Right cardiac atrium (tissue), 5 donors: Measurements from ENCODE around the gene CSN2. TPM values are rescaled to one million over a fixed set of nuclear protein-coding genes. Genes with fewer than 3 reads are reported as not detected.
"Not testable (repeated sequence)": the region's sequence is repeated elsewhere in the genome, so short reads cannot be mapped to it uniquely, and the experiment has no call there.

Source experiments
- ATAC-seq, 2 donors: fragments of 200-7000 bp; cut with Tn5 transposase; one replicate each; pipeline versions ENCODE4 v1.8.0 to v1.9.1; 2020; ENCODE audit warnings: moderate library complexity in 2 of 2, mild to moderate bottlenecking in 1 of 2
- DNase-seq, 3 donors: peaks; one replicate each; pipeline ENCODE4 v3.0.0-alpha.2; 2020
- H3K27ac ChIP-seq: one replicate; pipeline ENCODE4 v1.5.1; 2013; ENCODE audit warnings: mild to moderate bottlenecking, low read length, control low read depth, moderate library complexity
- H3K27me3 ChIP-seq: one replicate; pipeline ENCODE4 v1.6.1; 2013; ENCODE audit not compliant: control insufficient read depth, insufficient read depth
- H3K4me1 ChIP-seq: one replicate; pipeline ENCODE4 v1.6.1; 2013; ENCODE audit warnings: low read length; ENCODE audit not compliant: control insufficient read depth, insufficient read depth
- H3K4me3 ChIP-seq: one replicate; pipeline ENCODE4 v1.5.1; 2013; ENCODE audit warnings: low read length, control low read depth
- H3K9me3 ChIP-seq: one replicate; pipeline ENCODE4 v1.6.1; 2013; ENCODE audit warnings: low read length; ENCODE audit not compliant: control insufficient read depth
- WGBS: extraction: QIAGEN DNeasy Blood & Tissue Kit; methylation state at CpG from one replicate; pipeline ENCODE4 v1.1.7; 2013; 5-methylcytosine and 5-hydroxymethylcytosine counted together
- intact Hi-C, 4 donors: fragments of 100-400 bp; cut with DNase I; formaldehyde crosslinking; loops; one replicate each; pipeline versions ENCODE4 v1.11.0 to v1.14.0; 2022 to 2023
- polyA plus RNA-seq: library from polyadenylated mRNA; stranded (reverse); fragments of 200-250 nt; gene quantifications from one replicate; pipeline ENCODE4 v1.2.3, GENCODE V29; 2013
- total RNA-seq, 4 donors: library from RNA; stranded (reverse); fragmentation: NEBNext Ultra II Directional; extraction: Animal tissue kit (Norgen Biotek cat#: 25700); gene quantifications; one replicate each; pipeline ENCODE4 v1.2.1, GENCODE V29; 2021
- donor health status: healthy with polysubstance abuse.
- donor health status: DM: no; HTN: yes; CAD: no.
- donor health status: DM: no; HTN: no; CAD: no.
- donor health status: DM: no; HTN: yes; CAD: no; lungs with severe emphysema.
- donor health status: DM: yes; HTN: yes; CAD: no.

CSN2 gene
- total and polyA plus RNA-seq, 5 donors = not detected

GRCh38 chr4:69970071-69970470 is 4.5 kb upstream of the CSN2 start:
- DNase-seq (no peak), ATAC-seq (no peak)
- no peak overlapping the region for H3K4me3 ChIP-seq
- intact Hi-C loops = no loop called here
- H3K27me3 ChIP-seq = no peaks in the 10 kb centered on the region
- 65% methylated on average over 1 of the region's 1 CpG for WGBS
- no peaks in the 10 kb centered on the region for H3K4me1 ChIP-seq
- H3K27ac ChIP-seq = no peak overlapping the region
- no peaks in the 10 kb centered on the region for H3K9me3 ChIP-seq

GRCh38 chr4:69957209-69957608 is 8.3 kb downstream of the CSN2 start:
- intact Hi-C loops = no loop called here
- H3K4me3 ChIP-seq = no peak overlapping the region
- H3K4me1 ChIP-seq = no peaks in the 10 kb centered on the region
- H3K9me3 ChIP-seq = no peaks in the 10 kb centered on the region
- WGBS = 93% methylated on average over 1 of the region's 1 CpG
- no peak for DNase-seq
- no peak for ATAC-seq
- H3K27me3 ChIP-seq = no peaks in the 10 kb centered on the region
- no peak overlapping the region for H3K27ac ChIP-seq

- WGBS = 47% methylated on average over 3 of the region's 3 CpGs
- H3K4me3 ChIP-seq = no peak overlapping the region
- H3K9me3 ChIP-seq = no peaks in the 10 kb centered on the region
- H3K4me1 ChIP-seq = no peaks in the 10 kb centered on the region
- intact Hi-C loops = no loop called here
- no peak overlapping the region for H3K27ac ChIP-seq
- DNase-seq = no peak
- H3K27me3 ChIP-seq = no peaks in the 10 kb centered on the region
- ATAC-seq = no peak
These were observed 13.9 kb downstream of the CSN2 start for GRCh38 chr4:69951602-69952001.

- no peak overlapping the region for H3K27ac ChIP-seq
- no peak overlapping the region for H3K4me3 ChIP-seq
- ATAC-seq (no peak), DNase-seq (no peak)
- H3K27me3 ChIP-seq = no peaks in the 10 kb centered on the region
- intact Hi-C loops = no loop called here
- H3K9me3 ChIP-seq = no peaks in the 10 kb centered on the region
- no peaks in the 10 kb centered on the region for H3K4me1 ChIP-seq
These were observed 29.0 kb downstream of the CSN2 start for GRCh38 chr4:69936566-69936965.

- ATAC-seq = no peak
- no peak for DNase-seq
- Histone ChIP-seq H3K4me1 (no peaks in the 10 kb centered on the region), H3K27ac (no peak overlapping the region), H3K4me3 (no peak overlapping the region), H3K27me3 (no peaks in the 10 kb centered on the region), H3K9me3 (no peaks in the 10 kb centered on the region)
- intact Hi-C loops = no loop called here
- 62% methylated on average over 4 of the region's 4 CpGs for WGBS
These were observed 31.4 kb downstream of the CSN2 start for GRCh38 chr4:69934150-69934549.

GRCh38 chr4:69930768-69931167 is 34.8 kb downstream of the CSN2 start, which contains the start of gene CSN1S1:
TSS of gene CSN1S1 (plus strand) at chr4:69931068. CDS start at chr4:69932556, 1,488 bp downstream.
- intact Hi-C loops = no loop called here
- no peaks in the 10 kb centered on the region for H3K4me1 ChIP-seq
- WGBS = 93% methylated on average over 3 of the region's 3 CpGs
- no peaks in the 10 kb centered on the region for H3K27me3 ChIP-seq
- H3K9me3 ChIP-seq = no peaks in the 10 kb centered on the region
- no peak within 1 kb of the TSS for H3K4me3 ChIP-seq
- H3K27ac ChIP-seq = no peak within 1 kb of the TSS
- ATAC-seq = no peak
- DNase-seq = no peak

GRCh38 chr4:69923782-69924410 is 41.6 kb downstream of the CSN2 start:
- intact Hi-C loops, H3K27me3 ChIP-seq, H3K4me1 ChIP-seq, H3K9me3 ChIP-seq, H3K27ac ChIP-seq, H3K4me3 ChIP-seq, ATAC-seq: not testable (repeated sequence)
- WGBS = 92% methylated on average over 33 of the region's 33 CpGs
- DNase-seq = peak in 2 of 3 donors; percentile 39 to 54

- WGBS = 43% methylated on average over 4 of the region's 4 CpGs
- no peak overlapping the region for H3K4me3 ChIP-seq
- no peaks in the 10 kb centered on the region for H3K27me3 ChIP-seq
- DNase-seq = no peak
- H3K27ac ChIP-seq = no peak overlapping the region
- ATAC-seq = no peak
- no peaks in the 10 kb centered on the region for H3K4me1 ChIP-seq
- intact Hi-C loops = no loop called here
- H3K9me3 ChIP-seq = no peaks in the 10 kb centered on the region
These were observed 44.7 kb downstream of the CSN2 start for GRCh38 chr4:69920874-69921273.

GRCh38 chr4:69910016-69910782 is 55.3 kb downstream of the CSN2 start:
- WGBS = 58% methylated on average over 2 of the region's 2 CpGs
- Histone ChIP-seq H3K4me3 (no peak overlapping the region), H3K4me1 (no peaks in the 10 kb centered on the region), H3K27ac (no peak overlapping the region), H3K27me3 (no peaks in the 10 kb centered on the region), H3K9me3 (no peaks in the 10 kb centered on the region)
- ATAC-seq (no peak), DNase-seq (no peak)
- intact Hi-C loops = no loop called here

- H3K4me3 ChIP-seq = no peak overlapping the region
- DNase-seq (no peak), ATAC-seq (no peak)
- H3K4me1 ChIP-seq = no peaks in the 10 kb centered on the region
- no peak overlapping the region for H3K27ac ChIP-seq
- H3K27me3 ChIP-seq = no peaks in the 10 kb centered on the region
- intact Hi-C loops = no loop called here
- WGBS = 90% methylated on average over 4 of the region's 4 CpGs
- H3K9me3 ChIP-seq = no peaks in the 10 kb centered on the region
These were observed 56.3 kb downstream of the CSN2 start for GRCh38 chr4:69909195-69909594.

GRCh38 chr4:69907151-69907550 is 58.4 kb downstream of the CSN2 start:
- ATAC-seq (no peak), DNase-seq (no peak)
- no peaks in the 10 kb centered on the region for H3K4me1 ChIP-seq
- H3K9me3 ChIP-seq = no peaks in the 10 kb centered on the region
- H3K27me3 ChIP-seq = no peaks in the 10 kb centered on the region
- no peak overlapping the region for H3K4me3 ChIP-seq
- no peak overlapping the region for H3K27ac ChIP-seq
- intact Hi-C loops = no loop called here
- 37% methylated on average over 1 of the region's 1 CpG for WGBS
